ENCODE data around the gene P3H1.
"Not testable (repeated sequence)": the region's sequence is repeated elsewhere in the genome, so short reads cannot be mapped to it uniquely, and the experiment has no call there.

P3H1 gene

DNA sequence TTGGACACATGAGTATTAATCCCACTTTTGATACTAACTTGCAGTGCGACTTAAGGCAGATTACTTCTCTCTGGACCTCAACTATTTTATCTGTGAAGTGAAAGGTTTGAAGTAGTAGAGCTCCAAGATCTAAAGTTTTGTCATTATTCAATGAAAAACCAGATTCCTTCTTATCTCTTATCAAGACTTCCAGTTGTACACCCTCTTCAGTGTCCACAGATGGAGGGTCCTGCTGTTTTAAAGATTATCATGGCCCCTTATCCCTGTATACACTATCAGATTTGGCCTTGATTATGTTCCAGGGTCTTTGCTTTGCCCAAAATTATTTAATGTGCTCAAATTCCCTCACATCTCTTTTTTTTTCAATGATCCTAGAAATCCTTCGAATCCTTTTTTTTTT is 1.3 kb upstream of the P3H1 start:
- no peak for DNase-seq

DNA sequence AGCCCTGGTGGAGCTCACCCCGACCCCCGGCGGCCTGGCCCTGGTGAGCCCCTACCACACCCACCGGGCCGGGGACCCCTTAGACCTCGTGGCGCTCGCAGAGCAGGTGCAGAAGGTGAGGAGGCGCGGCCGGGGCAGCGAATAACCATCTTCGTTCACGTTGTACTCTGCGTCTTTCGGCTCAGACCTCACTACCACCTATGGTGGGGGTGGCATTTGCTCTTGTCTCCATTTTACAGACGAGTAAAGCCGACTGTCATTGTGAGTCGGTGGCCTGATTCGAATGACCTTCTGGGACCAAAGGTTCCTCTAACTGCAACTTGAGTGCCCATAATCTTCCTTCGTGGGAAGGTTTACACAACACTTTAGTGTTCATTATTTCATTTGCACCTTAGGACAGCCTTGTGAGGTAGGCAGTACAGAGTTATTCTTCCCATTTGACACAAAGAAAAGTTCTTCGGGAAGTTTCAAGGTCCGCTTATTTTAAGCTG is 727 bp upstream of the P3H1 start:
- peak; percentile 59 for DNase-seq

DNA sequence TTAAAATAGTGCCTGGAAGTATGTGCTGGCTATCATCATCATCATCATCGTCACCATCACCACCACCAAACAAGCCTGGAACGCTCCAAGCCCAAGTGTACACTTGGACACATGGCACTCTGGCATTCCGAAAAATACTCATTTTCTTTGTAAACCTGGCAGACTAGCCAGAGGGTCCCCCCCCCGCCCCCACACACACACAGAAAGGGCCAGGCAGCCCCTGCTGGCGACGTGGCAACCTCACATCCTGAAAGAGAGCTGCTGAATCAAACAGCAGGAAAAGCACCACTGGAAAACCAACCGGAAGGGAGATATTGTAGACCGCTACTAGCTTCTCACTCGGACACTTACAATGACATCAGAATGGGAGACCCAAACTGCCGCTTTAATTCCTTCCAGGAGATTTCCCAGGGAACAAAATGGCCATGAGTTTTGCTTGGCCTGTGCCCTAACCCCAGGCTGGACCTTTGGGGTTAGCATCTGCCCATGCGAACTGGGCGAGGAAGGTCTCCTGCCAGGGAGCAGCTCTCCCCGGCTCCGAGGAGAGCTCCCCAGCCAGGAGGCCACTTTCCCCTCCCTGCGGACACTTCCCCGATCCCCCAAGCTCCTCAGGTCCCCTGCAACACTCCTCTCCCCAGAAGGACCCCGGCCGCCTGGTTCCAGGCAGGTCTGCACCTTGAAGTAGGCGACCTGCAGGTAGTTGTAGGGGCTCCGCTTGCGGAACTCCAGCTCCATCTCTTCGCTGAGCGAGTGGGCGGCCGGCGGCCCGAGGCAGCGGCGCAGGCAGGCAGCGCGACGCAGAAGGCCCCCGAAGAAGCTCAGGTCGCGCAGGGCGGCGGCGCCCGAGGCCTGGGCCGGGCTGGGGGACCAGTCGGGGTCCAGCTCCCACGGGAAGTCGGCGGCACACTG is 742 bp downstream of the P3H1 start:
- peak; percentile 59 for DNase-seq

DNA sequence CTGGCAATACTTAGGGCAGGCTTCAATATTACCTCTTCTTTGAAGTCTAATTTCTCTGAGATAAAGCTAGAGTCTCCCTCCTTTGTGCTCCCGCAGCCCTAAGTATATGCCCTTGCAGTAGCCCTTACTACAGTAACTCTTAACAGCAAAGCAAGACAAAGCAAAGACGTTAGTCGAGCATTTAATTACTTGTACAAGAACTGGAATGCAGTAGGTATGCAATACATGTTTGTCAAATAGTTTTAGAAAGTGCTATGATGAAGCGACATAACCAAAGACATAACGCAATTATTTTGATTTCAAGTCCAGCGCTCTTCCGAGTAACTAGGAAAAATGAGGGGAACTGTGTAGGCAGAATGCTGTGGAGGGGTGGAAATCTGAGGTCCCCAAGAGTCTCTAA is 1.6 kb downstream of the P3H1 start:
- no peak for DNase-seq

DNA sequence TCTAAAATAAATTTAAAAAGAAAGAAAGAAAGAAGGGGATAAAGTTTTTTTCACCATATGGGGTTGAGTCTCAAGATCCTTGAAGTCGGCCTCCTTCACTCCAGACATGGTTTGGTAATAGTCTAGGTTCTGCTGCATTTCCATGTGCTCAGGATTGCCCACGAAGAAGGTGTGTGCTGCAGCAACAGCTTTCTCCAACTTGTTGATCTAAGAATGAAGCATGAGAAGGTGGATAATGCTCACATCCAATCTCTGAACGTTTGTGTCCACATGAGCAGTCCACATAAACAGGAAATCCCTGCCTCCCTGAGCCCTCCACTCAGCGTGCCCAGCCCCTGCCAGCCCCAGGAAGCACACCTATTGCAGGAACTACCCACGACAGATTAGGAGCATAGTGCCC is 4.6 kb downstream of the P3H1 start:
- DNase-seq = no peak

DNA sequence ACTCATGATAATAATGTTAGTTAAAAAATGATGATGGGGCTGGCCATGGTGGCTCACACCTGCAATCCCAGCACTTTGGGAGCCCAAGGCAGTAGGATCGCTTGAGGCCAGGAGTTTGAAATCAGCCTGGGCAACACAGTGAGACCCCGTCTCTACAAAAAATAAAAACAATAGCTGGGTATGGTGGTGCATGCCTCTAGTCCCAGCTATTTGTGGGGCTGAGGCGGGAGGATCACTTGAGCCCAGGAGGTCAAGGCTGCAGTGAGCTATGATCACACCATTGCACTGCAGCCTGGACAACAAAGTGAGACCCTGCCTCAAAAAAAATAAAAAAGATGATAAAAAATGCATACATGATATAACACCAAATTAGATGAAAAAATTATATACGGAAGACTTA is 5.3 kb downstream of the P3H1 start:
- no peak for DNase-seq

DNA sequence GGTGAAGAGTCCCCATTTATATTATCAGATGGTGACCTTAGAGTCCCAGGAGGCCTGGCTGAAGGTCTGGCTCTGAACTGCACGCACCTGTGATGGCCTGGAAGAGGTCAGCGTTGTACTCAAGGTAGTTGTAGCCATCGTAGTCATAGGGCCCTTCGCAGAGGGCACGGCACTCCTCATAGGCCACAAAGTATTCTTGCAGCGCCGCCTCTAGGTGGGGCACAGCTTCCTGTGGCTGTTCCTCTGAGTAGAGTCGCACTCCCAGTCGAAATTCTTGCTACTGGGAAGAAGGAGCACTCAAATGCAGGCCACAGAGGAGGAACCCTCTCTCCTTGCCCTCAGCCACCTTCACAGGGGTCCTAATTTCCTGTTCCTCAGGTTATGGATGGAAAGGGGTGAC is 7.7 kb downstream of the P3H1 start:
- no peak for DNase-seq

DNA sequence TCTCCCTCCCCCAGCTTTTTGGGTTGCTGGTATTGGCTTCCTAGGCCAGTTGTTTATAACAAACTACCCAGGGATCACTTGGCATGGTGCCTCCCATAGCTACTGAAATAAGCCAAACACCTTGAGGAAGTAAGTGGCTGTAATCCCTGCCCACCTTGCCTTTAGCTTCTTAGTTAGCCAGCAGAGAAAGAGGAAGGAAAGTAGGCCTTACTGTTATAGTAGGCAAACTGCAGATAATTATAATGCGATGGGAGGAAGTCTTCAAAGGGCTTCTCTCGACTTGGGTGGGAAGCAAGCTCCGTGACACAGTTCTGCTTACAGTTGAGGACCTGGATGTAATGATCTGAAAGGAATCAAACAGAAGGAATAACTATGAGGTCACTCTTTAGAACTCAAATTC is 8.2 kb downstream of the P3H1 start:
- DNase-seq = no peak

DNA sequence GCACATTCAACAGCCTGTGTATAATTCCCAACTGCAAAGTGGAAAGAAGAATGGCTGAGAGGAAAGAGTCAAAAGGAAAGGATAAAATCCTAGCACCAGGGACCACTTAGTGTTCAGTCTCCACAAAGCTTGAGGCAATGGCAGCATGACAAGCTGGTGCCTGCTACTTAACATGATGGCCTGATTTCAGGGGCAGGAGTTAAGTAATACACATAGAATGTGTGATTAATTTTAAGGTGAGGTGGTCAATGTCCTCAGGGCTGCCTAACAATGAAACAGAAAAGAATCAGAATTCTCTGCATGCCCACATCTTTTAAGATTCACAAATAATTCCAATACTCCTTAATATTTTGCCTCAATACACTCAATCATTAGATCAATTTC is 8.9 kb downstream of the P3H1 start:
- no peak for DNase-seq

DNA sequence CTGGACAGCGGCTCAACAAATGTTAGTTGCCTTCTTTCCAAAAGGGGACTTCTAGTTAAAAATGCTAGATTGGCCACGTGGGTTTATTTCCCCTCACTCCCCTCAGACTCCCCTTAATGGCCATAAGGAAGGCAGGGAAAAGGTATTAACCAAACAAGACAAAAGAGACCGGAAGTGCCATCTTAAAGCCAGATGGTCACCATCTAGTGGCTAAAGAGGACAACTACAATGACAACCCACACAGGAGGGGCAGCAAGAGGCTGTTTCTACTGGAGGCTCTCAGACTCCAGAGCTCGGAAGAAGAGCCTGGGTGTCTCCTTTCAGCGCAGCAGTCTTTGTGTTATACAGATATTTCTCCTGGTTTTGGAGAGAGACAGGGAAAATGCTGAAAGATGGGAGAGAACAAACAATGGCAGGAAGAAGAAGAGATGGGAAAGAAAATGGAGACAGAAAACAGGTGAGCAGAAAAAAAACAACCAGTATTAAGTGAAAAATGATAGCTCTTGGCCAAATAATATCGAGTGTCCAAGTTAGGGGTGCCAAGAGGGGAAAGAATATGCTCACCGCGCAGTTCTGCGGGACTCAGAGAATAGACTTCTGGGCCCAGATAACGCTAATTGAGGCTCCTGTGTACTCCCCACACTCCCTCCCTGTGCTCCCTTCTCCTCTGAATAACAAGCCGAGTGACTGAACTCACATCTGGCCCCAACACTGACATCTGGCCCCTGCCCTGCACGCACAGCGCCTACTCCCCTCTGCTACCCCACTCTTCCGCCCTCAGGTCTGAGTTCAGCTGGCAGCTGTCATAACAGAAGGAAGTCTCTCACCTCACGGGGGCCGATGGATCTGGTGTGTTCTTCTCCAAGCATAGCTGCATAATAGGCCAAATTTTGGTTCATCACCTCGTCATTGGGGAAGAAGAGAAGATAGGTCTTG is 9.6 kb downstream of the P3H1 start:
- DNase-seq = peak; percentile 75

DNA sequence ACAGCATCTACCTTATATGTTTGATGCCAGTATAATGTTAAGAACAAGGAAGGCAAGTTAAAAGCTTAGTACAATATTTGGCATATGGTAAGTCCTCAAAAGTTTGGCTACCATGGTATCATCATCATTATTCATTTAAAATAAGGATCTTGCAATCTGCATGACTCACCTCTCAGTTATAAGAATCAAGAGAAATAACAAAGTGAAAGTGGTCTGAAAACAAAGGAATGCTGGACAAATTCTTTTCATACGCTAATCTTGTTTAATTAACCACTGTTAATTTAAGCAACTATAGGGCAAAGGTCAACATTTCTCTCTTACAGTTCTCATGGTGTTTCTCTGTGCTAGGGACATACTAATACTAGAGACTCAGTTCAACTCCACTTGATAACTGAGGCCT is 13.8 kb downstream of the P3H1 start:
- no peak for DNase-seq

DNA sequence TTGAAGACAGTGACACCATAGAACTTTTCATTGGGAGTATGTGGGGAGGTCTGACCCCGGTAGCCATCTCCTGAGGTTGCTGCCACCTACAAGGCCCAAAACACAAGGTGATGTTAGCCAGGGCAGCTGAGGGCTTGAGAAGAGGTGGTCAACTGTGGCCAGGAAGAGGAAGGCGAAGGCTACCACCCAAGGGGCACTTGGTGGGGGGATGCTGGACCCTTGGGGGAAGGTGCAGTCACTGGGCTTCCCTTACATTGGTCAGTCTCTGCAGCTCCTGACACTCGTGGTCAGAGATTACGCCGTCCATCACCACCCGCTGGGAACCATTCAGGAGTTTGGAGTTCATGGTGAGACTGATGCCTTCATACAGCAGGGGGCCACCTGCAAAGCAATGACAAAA is 14.5 kb downstream of the P3H1 start:
- no peak for DNase-seq

DNA sequence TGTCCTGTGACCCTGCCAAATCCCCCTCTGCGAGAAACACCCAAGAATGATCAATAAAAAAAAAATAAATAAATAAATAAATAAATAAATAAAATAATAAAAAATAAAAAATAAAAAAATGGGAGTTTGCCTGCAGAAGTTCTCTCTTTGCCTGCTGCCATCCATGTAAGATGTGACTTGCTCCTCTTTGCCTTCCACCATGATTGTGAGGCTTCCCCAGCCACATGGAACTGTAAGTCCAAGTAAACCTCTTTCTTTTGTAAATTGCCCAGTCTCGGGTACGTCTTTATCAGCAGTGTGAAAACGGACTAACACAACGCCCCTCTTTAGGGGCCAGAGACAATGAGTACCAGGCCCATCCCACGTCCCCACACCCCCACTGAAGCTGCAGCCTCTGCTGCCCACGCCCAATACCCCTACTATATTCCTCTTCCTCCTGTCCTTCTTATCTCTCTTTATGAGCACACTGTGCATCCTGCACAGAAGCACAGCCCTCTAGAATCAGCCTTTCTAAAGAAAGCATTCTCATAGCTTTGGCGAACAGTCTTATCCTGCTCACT is 15.2 kb downstream of the P3H1 start:
- not testable (repeated sequence) for DNase-seq

DNA sequence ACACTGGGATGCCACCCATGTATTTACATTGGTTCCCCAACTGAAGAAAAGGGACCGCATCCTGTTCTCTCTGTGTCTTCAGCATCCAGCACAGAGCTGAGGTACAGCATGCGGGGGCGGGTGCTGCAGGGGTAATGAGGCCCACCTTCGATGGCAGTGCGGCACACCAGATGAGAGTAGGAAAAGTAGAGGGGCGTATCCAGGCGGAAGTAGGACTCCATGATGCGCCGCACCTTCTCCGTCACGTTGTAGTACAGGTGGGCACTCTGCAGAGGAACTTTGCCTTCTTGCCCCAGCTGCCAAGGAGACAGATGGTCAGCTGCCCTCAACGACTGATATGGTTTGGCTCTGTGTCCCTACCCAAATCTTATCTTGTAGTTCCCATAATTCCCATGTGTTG is 16.8 kb downstream of the P3H1 start:
- DNase-seq = no peak

DNA sequence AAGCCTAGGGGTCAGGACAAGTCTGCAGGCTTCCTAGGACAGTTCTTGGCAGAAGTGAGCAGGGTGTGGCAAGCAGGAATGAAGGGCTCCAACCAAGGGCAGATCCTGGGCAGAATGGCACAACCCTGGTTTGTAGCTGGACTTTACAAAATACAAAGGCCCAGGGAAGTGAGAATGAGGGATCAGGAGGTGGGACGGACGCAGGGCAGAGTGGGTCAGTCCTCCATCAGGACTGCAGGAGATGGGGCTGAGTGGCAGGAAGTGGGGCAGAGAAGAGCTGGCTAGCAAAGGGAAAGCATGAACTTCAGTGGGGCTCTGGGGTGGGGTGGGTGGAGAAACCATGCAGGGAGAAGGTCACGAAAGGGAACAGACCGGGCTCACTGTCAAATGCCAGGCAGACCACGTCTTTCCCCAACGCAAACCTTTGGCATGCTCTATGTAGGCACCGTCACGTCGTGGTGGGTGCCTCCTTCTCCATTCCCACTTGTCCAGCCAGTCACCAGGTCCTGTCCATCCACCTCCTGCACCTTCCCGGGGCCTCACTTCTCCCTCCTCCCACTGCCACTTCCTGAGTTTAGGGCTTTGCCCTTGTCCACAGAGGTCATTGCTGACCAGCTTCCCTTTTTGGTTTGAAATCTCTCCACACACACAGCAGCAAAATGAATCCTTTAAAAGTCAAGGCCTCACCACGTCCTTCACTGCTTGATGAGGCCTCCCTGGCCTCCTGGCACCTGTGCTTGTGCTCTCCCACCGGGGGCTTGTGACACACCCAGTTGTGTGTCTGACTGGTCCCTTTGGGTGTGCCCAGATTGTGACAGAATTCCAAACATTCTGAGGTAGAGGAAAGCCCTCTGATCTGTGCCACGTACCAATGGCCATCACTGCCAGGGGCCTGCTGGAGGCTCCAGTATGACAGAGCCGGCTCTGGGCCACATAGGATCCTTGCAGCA is 18.1 kb downstream of the P3H1 start:
- DNase-seq = no peak

DNA sequence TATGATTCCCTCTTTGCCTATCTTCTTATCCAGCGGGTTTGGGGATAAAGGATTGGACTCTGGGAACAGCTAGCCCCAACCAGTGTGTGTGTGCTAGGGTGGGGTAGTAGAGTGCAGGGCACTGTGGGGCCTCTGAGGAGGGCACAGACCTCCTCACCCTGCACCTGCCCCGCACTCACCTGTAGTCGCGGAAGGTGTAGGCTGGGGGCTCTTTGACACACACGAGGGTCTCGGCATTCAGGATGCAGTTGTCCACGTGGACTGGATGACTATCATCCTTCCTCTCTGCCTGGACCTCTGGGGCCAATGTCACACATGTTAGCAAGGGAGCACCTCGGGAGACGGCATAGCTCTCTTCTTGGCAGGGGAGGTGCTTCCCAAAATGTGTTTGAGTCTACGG is 18.8 kb downstream of the P3H1 start:
- no peak for DNase-seq

DNA sequence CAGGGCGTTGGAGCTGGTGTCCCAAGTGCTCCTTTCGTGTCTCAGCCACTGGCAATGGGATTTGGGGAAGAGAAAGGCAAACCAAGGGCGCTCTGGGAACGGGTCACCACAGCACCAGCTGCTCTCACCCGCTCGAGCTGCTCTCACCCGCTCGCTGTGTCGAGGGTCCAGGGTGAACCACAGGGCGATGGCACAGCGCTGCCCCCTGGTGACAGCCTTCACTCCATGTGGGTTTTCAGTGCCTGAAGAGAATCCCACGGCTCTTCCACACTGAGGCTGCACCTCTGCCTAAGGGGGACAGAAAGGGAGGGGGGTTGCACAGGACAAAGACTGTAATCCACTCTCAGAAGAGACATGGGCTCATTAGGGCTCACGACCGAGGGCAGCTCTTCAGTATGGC is 19.7 kb downstream of the P3H1 start:
- peak; percentile 47 for DNase-seq

DNA sequence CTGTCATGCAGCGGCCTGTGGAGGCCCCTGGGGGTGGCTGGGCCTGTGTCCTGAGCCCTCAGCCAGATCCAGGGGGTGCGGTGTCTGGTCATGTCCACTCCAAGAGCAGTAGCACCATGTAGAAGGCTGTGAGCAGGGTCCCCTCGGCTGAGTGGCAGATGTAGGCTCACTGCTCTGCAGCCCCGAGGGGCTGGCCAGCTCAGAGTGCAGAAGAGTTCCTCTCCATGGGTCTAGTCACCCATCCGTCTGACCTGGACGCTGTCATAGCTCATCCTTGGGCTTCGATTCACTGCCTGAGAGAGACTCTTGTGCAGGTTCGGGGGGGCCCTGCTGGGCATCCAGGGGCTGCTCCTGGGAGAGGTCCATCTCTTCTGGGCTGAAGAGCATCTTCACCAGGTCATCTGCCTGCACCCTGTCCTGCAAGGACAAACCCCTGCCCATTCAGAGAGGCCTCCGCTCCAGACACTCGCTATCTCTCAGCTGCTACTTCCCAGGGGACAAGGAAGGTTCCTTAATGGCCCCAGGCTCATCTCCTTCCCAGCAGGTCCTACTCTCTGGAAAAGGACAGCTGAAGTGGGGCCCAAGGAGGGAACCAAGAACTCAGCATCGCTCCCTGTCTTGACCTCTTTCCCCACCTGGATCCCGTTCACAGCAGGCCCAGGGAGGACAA is 20.3 kb downstream of the P3H1 start:
- DNase-seq = no peak

DNA sequence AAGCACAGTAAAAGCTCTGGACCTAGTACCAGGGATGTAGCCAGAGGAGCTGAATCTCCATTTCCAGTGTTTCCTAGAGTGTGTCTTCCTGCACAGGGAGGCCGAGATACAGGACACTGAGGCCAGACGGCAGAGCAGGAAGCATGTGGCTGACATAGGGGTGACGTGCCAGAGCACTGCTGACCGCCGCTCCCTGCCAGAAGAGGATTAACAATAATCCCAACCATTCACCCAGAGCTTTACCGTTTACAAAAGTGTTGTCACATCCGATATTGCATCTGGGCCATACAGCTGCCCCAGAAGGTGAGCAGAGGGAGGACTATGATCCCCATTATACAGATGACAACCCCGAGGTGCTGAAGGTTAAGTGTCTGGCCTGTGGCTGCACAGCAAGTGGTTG is 21.0 kb downstream of the P3H1 start:
- DNase-seq = no peak

DNA sequence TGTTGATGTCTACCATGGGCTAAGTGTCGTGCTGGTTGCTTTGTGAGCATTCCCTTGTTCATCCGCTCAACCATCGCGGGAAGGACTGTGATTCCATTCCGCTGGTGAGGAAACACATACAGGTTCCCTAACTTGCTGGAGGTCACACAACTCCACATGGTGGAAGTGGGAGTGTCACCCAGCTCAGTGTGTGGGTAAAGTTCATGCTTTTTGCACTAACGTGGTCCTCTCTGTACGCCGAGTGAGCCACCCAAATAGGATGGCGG is 22.7 kb downstream of the P3H1 start:
- no peak for DNase-seq

DNA sequence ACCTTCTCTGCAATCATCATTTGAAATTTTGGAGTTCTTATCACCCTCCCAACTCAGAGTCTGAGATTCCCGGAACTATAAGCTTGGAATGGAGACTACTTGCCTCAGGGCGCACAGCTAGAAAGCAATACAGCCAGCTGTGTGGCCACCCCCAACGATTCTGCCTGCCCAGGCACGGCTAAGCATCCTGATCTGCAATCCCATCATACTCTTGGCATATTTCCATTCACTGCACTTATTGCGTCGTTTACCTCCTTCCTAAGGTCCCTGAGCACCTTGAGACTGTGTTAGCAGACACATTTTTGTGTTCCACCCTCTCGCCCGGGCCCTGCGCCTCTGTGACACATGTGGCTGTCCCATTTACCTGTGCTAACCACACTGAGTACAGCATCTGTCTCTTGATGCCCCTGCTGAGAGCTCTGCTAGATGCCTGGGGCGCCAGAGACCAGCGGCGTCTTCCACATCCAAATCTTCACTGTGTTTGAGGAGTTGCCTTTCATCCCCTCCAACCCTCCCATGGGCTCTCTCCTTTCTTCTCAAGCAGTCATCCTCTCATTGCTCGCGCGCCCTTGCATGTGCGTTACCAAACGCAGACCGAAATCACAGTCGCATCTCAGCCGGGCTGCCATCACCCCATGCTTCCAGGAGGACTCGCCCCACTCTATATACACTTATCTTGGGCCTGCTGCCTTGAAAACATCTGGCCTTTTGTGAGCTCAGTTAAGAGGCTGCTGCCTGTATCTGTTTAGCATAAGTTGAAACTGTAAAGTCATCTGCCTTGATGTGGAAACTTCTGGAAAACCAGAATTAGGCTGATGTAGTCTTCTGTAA is 23.3 kb downstream of the P3H1 start:
- no peak for DNase-seq
